Trophoblast cell (in vitro differentiated cells and primary cell): ENCODE results near the gene PRPSAP1.
A peak's percentile ranks its signal among the peaks of the same experiment; 100 is the strongest.

Experiments
- DNase-seq, 2 donors: peaks; one replicate each; pipeline ENCODE4 v3.0.0-alpha.2; 2016
- H2AFZ ChIP-seq: 2 replicates; pipeline ENCODE4 v1.6.1; 2013; ENCODE audit warnings: low read length, moderate library complexity, mild to moderate bottlenecking; ENCODE audit not compliant: insufficient read depth, poor library complexity
- H2AK5ac ChIP-seq: 2 replicates; pipeline ENCODE4 v1.6.1; 2013; ENCODE audit warnings: mild to moderate bottlenecking, low read length
- H2BK120ac ChIP-seq: 2 replicates; pipeline ENCODE4 v1.6.1; 2013; ENCODE audit warnings: low read length, mild to moderate bottlenecking, moderate library complexity; ENCODE audit not compliant: insufficient read depth, poor library complexity
- H2BK12ac ChIP-seq: 2 replicates; pipeline ENCODE4 v1.6.1; 2013; ENCODE audit warnings: mild to moderate bottlenecking, low read length, moderate library complexity
- H2BK5ac ChIP-seq: 2 replicates; pipeline ENCODE4 v1.6.1; 2013; ENCODE audit warnings: low read length, low read depth, moderate library complexity, mild to moderate bottlenecking; ENCODE audit not compliant: poor library complexity
- H3K14ac ChIP-seq: 2 replicates; pipeline ENCODE4 v1.6.1; 2013; ENCODE audit warnings: mild to moderate bottlenecking, low read length
- H3K18ac ChIP-seq: 2 replicates; pipeline ENCODE4 v1.6.1; 2013; ENCODE audit warnings: mild to moderate bottlenecking, low read length
- H3K23ac ChIP-seq: 2 replicates; pipeline ENCODE4 v1.6.1; 2013; ENCODE audit warnings: low read length
- H3K27ac ChIP-seq: 2 replicates; pipeline ENCODE4 v1.5.1; 2013; ENCODE audit warnings: low read depth, mild to moderate bottlenecking, inconsistent platforms, low read length, moderate library complexity
- H3K27me3 ChIP-seq: 2 replicates; pipeline ENCODE4 v1.6.1; 2013; ENCODE audit warnings: inconsistent platforms, mild to moderate bottlenecking, low read length, moderate library complexity; ENCODE audit not compliant: insufficient read depth
- H3K36me3 ChIP-seq, 2 experiments: 1 replicate in 1 of 2; 2 replicates in 1 of 2; pipeline ENCODE4 v1.6.1; 2013; ENCODE audit warnings: low read length in 2 of 2, mild to moderate bottlenecking in 2 of 2, moderate library complexity in 1 of 2; ENCODE audit not compliant: insufficient read depth in 2 of 2, control insufficient read depth in 1 of 2
- H3K4ac ChIP-seq: 2 replicates; pipeline ENCODE4 v1.6.1; 2013; ENCODE audit warnings: low read depth, mild to moderate bottlenecking, low read length, moderate library complexity
- H3K4me1 ChIP-seq, 2 experiments: 1 replicate in 1 of 2; 2 replicates in 1 of 2; pipeline ENCODE4 v1.6.1; 2013; ENCODE audit warnings: low read length in 2 of 2, mild to moderate bottlenecking in 2 of 2, moderate library complexity in 1 of 2; ENCODE audit not compliant: insufficient read depth in 2 of 2, control insufficient read depth in 1 of 2
- H3K4me2 ChIP-seq: 2 replicates; pipeline ENCODE4 v1.6.1; 2013; ENCODE audit warnings: inconsistent platforms, mild to moderate bottlenecking, low read length, moderate library complexity
- H3K4me3 ChIP-seq: 2 replicates; pipeline ENCODE4 v1.5.1; 2013; ENCODE audit warnings: mild to moderate bottlenecking, low read depth, low read length, inconsistent platforms
- H3K79me1 ChIP-seq: one replicate; pipeline ENCODE4 v1.6.1; 2013; ENCODE audit warnings: low read length
- H3K79me2 ChIP-seq: 2 replicates; pipeline ENCODE4 v1.6.1; 2013; ENCODE audit warnings: low read length, mild to moderate bottlenecking; ENCODE audit not compliant: control insufficient read depth, insufficient read depth, poor library complexity
- H3K9ac ChIP-seq: 2 replicates; pipeline ENCODE4 v1.6.1; 2013; ENCODE audit warnings: mild to moderate bottlenecking, low read length
- H3K9me3 ChIP-seq: 2 replicates; pipeline ENCODE4 v1.6.1; 2013; ENCODE audit warnings: low read depth, mild to moderate bottlenecking, control low read depth, inconsistent platforms, low read length; ENCODE audit not compliant: insufficient read depth
- H4K12ac ChIP-seq: 2 replicates; pipeline ENCODE4 v1.6.1; 2013; ENCODE audit warnings: low read depth, mild to moderate bottlenecking, low read length, moderate library complexity
- H4K8ac ChIP-seq: 2 replicates; pipeline ENCODE4 v1.6.1; 2013; ENCODE audit warnings: low read depth, mild to moderate bottlenecking, low read length, moderate library complexity
- H4K91ac ChIP-seq: one replicate; pipeline ENCODE4 v1.6.1; 2013; ENCODE audit warnings: low read depth, mild to moderate bottlenecking, low read length, moderate library complexity
- WGBS: extraction: QIAGEN DNeasy Blood & Tissue Kit; methylation state at CpG from one replicate; pipeline ENCODE4 v1.1.7; 2013; ENCODE audit warnings: missing lambda C conversion rate; ENCODE audit not compliant: insufficient read length, insufficient coverage; ENCODE audit errors: extremely low coverage; 5-methylcytosine and 5-hydroxymethylcytosine counted together

PRPSAP1 gene

DNA sequence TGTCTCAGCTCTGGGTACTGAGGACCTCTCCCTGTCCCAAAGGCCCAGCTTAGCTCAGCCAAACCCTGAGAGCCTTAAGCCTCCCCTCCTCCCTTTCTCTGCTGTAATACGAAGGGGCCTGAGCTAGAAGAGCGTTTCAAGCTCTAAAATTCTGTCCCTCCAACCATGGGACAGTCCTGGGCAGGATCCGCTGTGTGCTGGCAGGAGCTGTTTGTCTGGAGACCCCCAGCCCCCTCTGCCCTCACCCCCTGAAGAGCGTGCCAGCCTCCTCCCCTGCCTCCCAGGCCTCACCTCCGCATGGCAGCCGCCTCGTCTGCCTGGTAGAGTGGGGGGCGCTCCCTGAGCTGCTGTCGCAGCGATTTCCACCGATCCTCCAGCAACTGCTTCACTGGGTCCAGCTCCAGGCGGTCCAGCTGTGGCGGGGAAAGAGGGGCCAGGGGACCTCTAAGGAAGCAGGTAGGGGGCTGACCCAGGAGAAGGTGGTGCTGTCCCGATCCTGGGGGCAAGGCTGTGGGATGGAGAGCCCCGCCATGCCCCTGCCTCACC lies 73.9 kb downstream of the PRPSAP1 start:
- H3K27me3 ChIP-seq, result no peaks in the 10 kb centered on the region
- no CpG with 5 or more reads among the region's 15 CpGs for WGBS
- no peak overlapping the region for H3K23ac ChIP-seq

DNA sequence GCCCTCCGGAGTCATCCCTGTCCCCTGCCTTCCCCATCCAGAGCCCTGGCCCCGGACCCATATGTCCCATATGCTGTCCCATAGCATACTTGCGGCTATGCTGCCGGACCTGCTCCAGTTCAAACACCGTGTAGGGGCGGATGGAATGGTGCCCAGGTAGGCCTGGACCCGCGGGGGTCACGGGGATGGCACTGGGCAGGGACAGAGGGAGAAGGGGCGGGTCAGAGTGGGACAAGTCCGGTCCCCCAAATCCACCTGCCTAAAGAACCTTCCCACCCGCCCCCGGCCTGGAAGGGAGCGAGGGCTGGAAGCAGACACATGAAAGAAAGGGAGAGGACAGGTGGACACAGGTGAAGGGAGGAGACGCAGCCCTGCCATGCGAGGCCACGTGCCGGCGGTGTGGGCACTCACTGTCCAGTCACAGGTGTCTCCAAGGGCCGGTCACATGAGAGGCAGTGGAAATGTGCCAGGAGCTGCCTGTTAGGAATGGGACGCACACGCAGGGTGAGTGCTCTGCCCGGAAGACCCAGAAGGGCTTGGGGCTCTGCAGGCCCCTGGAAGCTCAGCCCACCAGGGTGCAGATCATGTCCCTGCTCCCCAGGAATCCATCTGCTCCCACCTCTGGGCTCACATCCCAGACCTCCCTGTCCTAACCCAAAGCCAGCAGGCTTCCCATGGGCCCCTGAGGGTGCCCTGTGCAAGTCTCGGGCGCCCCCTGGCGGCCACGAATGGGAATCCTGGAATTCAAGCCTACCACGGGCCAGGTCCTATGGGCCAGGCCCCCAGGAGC lies 74.6 kb downstream of the PRPSAP1 start:
- peak; percentile 91 to 98 for DNase-seq
- no peak overlapping the region for H3K4me3 ChIP-seq
- H3K14ac ChIP-seq, result no peak overlapping the region
- no peak overlapping the region for H2BK12ac ChIP-seq
- peaks cover 19 to 29% of the 10 kb centered on the region in 2 experiments for H3K4me1 ChIP-seq
- H3K4ac ChIP-seq, result no peak overlapping the region
- peaks cover 19% of the 10 kb centered on the region for H3K79me1 ChIP-seq
- H3K79me2 ChIP-seq, result no peaks in the 10 kb centered on the region
- no peak overlapping the region for H3K23ac ChIP-seq
- H2BK5ac ChIP-seq, result no peak overlapping the region
- no peak overlapping the region for H4K12ac ChIP-seq
- no peak overlapping the region for H3K18ac ChIP-seq
- H3K4me2 ChIP-seq, result no peak overlapping the region
- H3K9ac ChIP-seq, result no peak overlapping the region
- no peaks in the 10 kb centered on the region for H3K27me3 ChIP-seq
- H3K27ac ChIP-seq, result no peak overlapping the region
- H2AFZ ChIP-seq, result no peak overlapping the region
- H4K91ac ChIP-seq, result peak overlapping the region; percentile 10
- no peaks in the 10 kb centered on the region for H3K36me3 ChIP-seq
- H2BK120ac ChIP-seq, result no peak overlapping the region
- H2AK5ac ChIP-seq, result no peak overlapping the region
- no peak overlapping the region for H4K8ac ChIP-seq
- no peaks in the 10 kb centered on the region for H3K9me3 ChIP-seq
- WGBS, result no CpG with 5 or more reads among the region's 28 CpGs

More for the DNA sequence above, 73.9 kb downstream of the PRPSAP1 start:
- no peak overlapping the region for H3K4me3 ChIP-seq
- no peak overlapping the region for H4K8ac ChIP-seq
- H2AFZ ChIP-seq, result no peak overlapping the region
- no peak overlapping the region for H2BK5ac ChIP-seq
- no peak overlapping the region for H4K91ac ChIP-seq
- no peak overlapping the region for H3K4me2 ChIP-seq
- H3K79me1 ChIP-seq, result peaks cover 19% of the 10 kb centered on the region
- no peak overlapping the region for H2BK120ac ChIP-seq
- no peaks in the 10 kb centered on the region for H3K79me2 ChIP-seq
- no peak overlapping the region for H2BK12ac ChIP-seq
- H3K4ac ChIP-seq, result no peak overlapping the region
- no peaks in the 10 kb centered on the region for H3K36me3 ChIP-seq
- peaks cover 19 to 29% of the 10 kb centered on the region in 2 experiments for H3K4me1 ChIP-seq
- H3K9me3 ChIP-seq, result no peaks in the 10 kb centered on the region
- H3K14ac ChIP-seq, result no peak overlapping the region
- DNase-seq, result no peak
- no peak overlapping the region for H3K9ac ChIP-seq
- no peak overlapping the region for H4K12ac ChIP-seq
- H3K27ac ChIP-seq, result no peak overlapping the region
- no peak overlapping the region for H3K18ac ChIP-seq
- H2AK5ac ChIP-seq, result no peak overlapping the region

DNA sequence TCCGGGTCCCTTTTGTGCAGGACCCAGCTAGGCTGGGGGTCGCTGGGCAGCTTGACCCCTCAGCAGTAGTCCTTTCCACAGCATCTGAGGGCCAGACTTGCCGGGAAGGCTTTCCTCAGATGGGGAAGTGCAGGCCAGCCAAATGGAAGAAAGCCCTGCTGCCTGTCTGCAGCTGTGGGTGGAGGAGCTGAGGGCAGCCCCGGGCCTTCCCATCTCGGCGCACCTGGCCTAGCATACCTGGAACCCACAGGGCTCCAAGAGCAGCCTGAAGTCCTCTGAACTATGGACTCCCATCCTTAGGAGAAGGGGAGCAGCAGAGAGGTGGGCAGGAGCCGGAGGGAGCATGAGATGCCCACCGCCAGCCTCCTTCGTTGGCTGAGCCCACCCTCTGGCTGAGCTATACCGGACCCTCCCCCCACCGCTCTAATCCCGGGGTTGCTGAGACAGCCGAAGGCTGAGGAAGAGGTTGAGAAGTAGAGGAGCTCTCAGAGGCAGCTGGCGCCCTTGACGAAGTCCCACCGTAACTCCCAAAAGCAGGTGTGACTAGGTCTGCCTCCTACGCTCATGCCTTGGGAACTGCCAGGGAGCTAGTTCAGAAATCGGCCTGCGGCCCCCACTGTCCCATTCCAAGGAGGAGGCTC lies 75.3 kb downstream of the PRPSAP1 start:
- H3K9me3 ChIP-seq, result no peaks in the 10 kb centered on the region
- H3K27me3 ChIP-seq, result no peaks in the 10 kb centered on the region
- H3K4me1 ChIP-seq, result peaks cover 19 to 29% of the 10 kb centered on the region in 2 experiments
- no peaks in the 10 kb centered on the region for H3K36me3 ChIP-seq
- H4K91ac ChIP-seq, result peak overlapping the region; percentile 40
- H3K4me3 ChIP-seq, result no peak overlapping the region
- H3K79me1 ChIP-seq, result peaks cover 19% of the 10 kb centered on the region
- no CpG with 5 or more reads among the region's 19 CpGs for WGBS
- H3K18ac ChIP-seq, result no peak overlapping the region
- no peak overlapping the region for H3K23ac ChIP-seq
- H2BK5ac ChIP-seq, result no peak overlapping the region
- H2AK5ac ChIP-seq, result peak overlapping the region; percentile 8
- H3K79me2 ChIP-seq, result no peaks in the 10 kb centered on the region
- peak; percentile 60 to 67 for DNase-seq
- H3K4ac ChIP-seq, result no peak overlapping the region
- H2BK12ac ChIP-seq, result no peak overlapping the region
- H4K8ac ChIP-seq, result no peak overlapping the region
- H3K4me2 ChIP-seq, result no peak overlapping the region
- no peak overlapping the region for H3K9ac ChIP-seq
- H2AFZ ChIP-seq, result no peak overlapping the region
- H3K14ac ChIP-seq, result no peak overlapping the region
- H3K27ac ChIP-seq, result no peak overlapping the region
- no peak overlapping the region for H4K12ac ChIP-seq
- H2BK120ac ChIP-seq, result peak overlapping the region; percentile 3

DNA sequence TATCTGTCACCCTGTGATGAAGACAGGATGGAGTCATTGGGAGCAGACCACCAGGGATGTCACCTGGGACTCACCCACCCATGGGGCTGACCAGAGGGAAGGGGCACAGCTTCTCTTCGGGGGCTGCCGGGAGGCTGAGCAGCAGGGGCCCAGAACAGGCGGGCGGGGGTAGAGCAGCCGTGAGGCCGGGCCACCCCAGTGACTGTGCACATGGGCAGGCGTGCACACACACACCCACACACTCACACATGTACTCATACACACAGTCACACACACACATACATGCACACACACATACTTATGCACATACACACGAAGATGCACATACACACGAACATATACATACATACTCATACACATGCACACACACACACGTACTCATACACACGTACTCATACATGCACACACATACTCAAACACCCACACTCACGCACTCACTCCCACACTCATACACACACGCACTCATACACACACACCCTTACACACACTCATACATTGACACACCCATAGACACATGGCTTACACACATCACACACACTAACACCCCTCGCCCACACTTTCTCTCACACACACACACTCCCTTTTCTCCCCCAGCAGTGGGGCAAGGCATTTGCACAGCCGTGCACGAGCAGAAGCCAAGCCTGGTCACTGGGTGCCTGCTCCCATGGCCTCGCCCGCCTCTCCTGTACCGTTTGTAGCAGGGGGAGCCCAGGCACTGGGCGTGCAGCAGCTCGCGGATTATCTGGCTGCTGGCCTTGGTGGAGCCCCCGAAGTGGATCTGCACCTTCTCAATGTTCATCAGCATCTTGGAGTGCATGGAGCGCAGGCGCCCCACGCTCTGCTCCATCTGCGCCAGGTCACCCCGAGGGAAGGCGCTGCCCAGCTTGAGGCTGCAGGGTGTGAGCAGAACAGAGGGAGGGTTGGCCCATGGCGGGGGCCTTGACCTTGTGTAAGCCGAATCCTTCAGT lies 76.1 kb downstream of the PRPSAP1 start:
- Histone ChIP-seq H4K91ac (peak overlapping the region; percentile 40), H2AK5ac (no peak overlapping the region), H3K9ac (no peak overlapping the region), H3K9me3 (no peaks in the 10 kb centered on the region), H2BK5ac (peak overlapping the region; percentile 7), H3K23ac (peak overlapping the region; percentile 49), H2BK12ac (peak overlapping the region; percentile 0), H3K4me1 (peaks cover 19 to 27% of the 10 kb centered on the region in 2 experiments), H3K79me1 (peaks cover 19% of the 10 kb centered on the region), H2AFZ (no peak overlapping the region), H3K4me2 (no peak overlapping the region), H4K12ac (no peak overlapping the region), H3K27me3 (no peaks in the 10 kb centered on the region), H3K14ac (peak overlapping the region; percentile 17), H4K8ac (peak overlapping the region; percentile 3), H3K27ac (peak overlapping the region; percentile 13), H3K36me3 (no peaks in the 10 kb centered on the region), H3K18ac (peak overlapping the region; percentile 23), H3K4ac (no peak overlapping the region), H3K4me3 (peak overlapping the region; percentile 46), H3K79me2 (no peaks in the 10 kb centered on the region), H2BK120ac (peak overlapping the region; percentile 3)
- 100% methylated on average over 5 of the region's 31 CpGs for WGBS
- DNase-seq, result no peak
